ENCODE measurements around the gene KLK15. TPM values are rescaled to one million over a fixed set of nuclear protein-coding genes. Genes with fewer than 3 reads are reported as not detected.

The KLK15 gene
- total and polyA plus RNA-seq, 2 of the 4 experiments (the other 2 are of a cell fraction), result not detected

- dilution Hi-C loops (cut with HindIII; ENCODE audit: low sequenced_read_pairs, unreplicated experiment) (no loop called here), in situ Hi-C loops (cut with MboI; ENCODE audit: low sequenced_read_pairs) (loop anchor here (5.0 kb wide), 1 partner anchor 71 kb away; no protein-coding TSS in a partner anchor), intact Hi-C loops (cut with micrococcal nuclease) (no loop called here)
- Histone ChIP-seq H4K5ac (ENCODE audit: low read depth, low read length) (no peak overlapping the region), H2AFZ (replicated peaks; ENCODE audit: low read length, poor library complexity) (no peak overlapping the region), H3K4me2 (ENCODE audit: low read depth, low read length) (no peak overlapping the region), H3K36me3 (ENCODE audit: control insufficient read depth, insufficient read depth, low read length) (no peaks in the 10 kb centered on the region), H2BK20ac (ENCODE audit: low read depth, low read length) (no peak overlapping the region), H4K8ac (ENCODE audit: low read depth in 2 of 2, low read length in 2 of 2) (no peak overlapping the region), H3K27ac (ENCODE audit: insufficient read depth, low read length) (no peak overlapping the region), H3K4ac (ENCODE audit: low read depth, low read length) (no peak overlapping the region), H3K27me3 (ENCODE audit: control insufficient read depth, insufficient read depth, low read length) (peaks cover 32% of the 10 kb centered on the region), H2AK5ac (ENCODE audit: low read depth, low read length) (no peak overlapping the region), H3K56ac (ENCODE audit: extremely low read depth, insufficient read depth, low read length) (no peak overlapping the region), H4K20me1 (ENCODE audit: insufficient read depth, low read length) (no peaks in the 10 kb centered on the region), H2BK15ac (ENCODE audit: low read depth, low read length) (no peak overlapping the region), H3K18ac (ENCODE audit: low read depth, low read length) (no peak overlapping the region), H2BK5ac (ENCODE audit: low read depth, low read length, poor library complexity, severe bottlenecking) (no peak overlapping the region), H3K9ac (ENCODE audit: low read depth, low read length) (no peak overlapping the region), H3K9me3 (ENCODE audit: control insufficient read depth, insufficient read depth, low read length) (no peaks in the 10 kb centered on the region), H3K23ac (ENCODE audit: low read depth, low read length) (no peak overlapping the region), H2AK9ac (replicated peaks; ENCODE audit: low read depth, low read length, poor library complexity) (no peak overlapping the region), H3K4me3 (ENCODE audit: insufficient read depth, low read depth, low read length) (no peak overlapping the region), H3K9me1 (ENCODE audit: insufficient read depth, low read length) (no peaks in the 10 kb centered on the region), H3K79me1 (ENCODE audit: low read depth in 1 of 2, low read length in 2 of 2) (no peaks in the 10 kb centered on the region), H3K4me1 (ENCODE audit: control insufficient read depth, insufficient read depth, low read length) (no peaks in the 10 kb centered on the region), H4K91ac (ENCODE audit: insufficient read depth, low read depth, low read length) (no peak overlapping the region), H2BK120ac (ENCODE audit: low read depth, low read length) (no peak overlapping the region), H3K14ac (replicated peaks; ENCODE audit: low read depth, low read length) (no peak overlapping the region)
- DNase-seq, result peak; percentile 14
- peak; percentile 24; the same call in 1 of the 2 replicates for ATAC-seq (ENCODE audit: low read depth)
- CTCF ChIA-PET, result interaction anchor here (1.0 kb wide), 1 partner anchor 240 kb away, joined by 6 read pairs; no protein-coding TSS in a partner anchor
- POLR2A ChIA-PET (ENCODE audit: unreplicated experiment), result no interaction called here
- TF ChIP-seq NFE2L2 (IDR thresholded peaks at IDR 0.05; ENCODE audit: low read depth, low read length) (no peak), SMC3 (IDR thresholded peaks at IDR 0.05; ENCODE audit: low read depth, low read length) (no peak), MXI1 (IDR thresholded peaks at IDR 0.05; ENCODE audit: borderline replicate concordance, low read depth, low read length) (no peak), CTCF (conservative IDR thresholded peaks at IDR 0.05; ENCODE audit: low read depth, low read length) (no peak), CHD1 (IDR thresholded peaks at IDR 0.05; ENCODE audit: low read depth, low read length) (no peak), RCOR1 (IDR thresholded peaks at IDR 0.05; ENCODE audit: insufficient replicate concordance, low read length) (no peak), ELK1 (IDR thresholded peaks at IDR 0.05; ENCODE audit: borderline replicate concordance, low read depth, low read length) (no peak), RFX5 (IDR thresholded peaks at IDR 0.05; ENCODE audit: low read depth, low read length) (no peak), CEBPB (IDR thresholded peaks at IDR 0.05; ENCODE audit: low read depth, low read length) (no peak), MAFK (IDR thresholded peaks at IDR 0.05; ENCODE audit: low read depth, low read length) (no peak), RAD21 (IDR thresholded peaks at IDR 0.05; ENCODE audit: low read length) (no peak), BHLHE40 (IDR thresholded peaks at IDR 0.05; ENCODE audit: low read depth, low read length) (no peak), POLR2A (IDR thresholded peaks at IDR 0.05; ENCODE audit: low read depth, low read length) (no peak), USF2 (IDR thresholded peaks at IDR 0.05; ENCODE audit: low read depth, low read length) (no peak), MAZ (IDR thresholded peaks at IDR 0.05; ENCODE audit: borderline replicate concordance, low read depth, low read length) (no peak), FOS (IDR thresholded peaks at IDR 0.05; ENCODE audit: low read depth, low read length) (no peak)
- 3% methylated on average over 18 of the region's 30 CpGs; no CpG with 5 or more reads in 1 of the 2 experiments for WGBS, 2 experiments (ENCODE audit: extremely low coverage in 2 of 2, insufficient read length in 1 of 2)
- BruUV-seq (replicated peaks), result no TSS peak
Measured at GRCh38 chr19:50777830-50778303, 55.5 kb downstream of the KLK15 start.

Measured in IMR-90 (cell line).